Limb (tissue), 2 donors: ENCODE measurements around the gene CLDN14.

ENCODE experiments used
- DNase-seq, 2 donors: peaks; one replicate each; pipeline ENCODE4 v3.0.0-alpha.2; 2016; ENCODE audit errors: extremely low spot score in 2 of 2

CLDN14 gene, protein sequence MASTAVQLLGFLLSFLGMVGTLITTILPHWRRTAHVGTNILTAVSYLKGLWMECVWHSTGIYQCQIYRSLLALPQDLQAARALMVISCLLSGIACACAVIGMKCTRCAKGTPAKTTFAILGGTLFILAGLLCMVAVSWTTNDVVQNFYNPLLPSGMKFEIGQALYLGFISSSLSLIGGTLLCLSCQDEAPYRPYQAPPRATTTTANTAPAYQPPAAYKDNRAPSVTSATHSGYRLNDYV

DNA sequence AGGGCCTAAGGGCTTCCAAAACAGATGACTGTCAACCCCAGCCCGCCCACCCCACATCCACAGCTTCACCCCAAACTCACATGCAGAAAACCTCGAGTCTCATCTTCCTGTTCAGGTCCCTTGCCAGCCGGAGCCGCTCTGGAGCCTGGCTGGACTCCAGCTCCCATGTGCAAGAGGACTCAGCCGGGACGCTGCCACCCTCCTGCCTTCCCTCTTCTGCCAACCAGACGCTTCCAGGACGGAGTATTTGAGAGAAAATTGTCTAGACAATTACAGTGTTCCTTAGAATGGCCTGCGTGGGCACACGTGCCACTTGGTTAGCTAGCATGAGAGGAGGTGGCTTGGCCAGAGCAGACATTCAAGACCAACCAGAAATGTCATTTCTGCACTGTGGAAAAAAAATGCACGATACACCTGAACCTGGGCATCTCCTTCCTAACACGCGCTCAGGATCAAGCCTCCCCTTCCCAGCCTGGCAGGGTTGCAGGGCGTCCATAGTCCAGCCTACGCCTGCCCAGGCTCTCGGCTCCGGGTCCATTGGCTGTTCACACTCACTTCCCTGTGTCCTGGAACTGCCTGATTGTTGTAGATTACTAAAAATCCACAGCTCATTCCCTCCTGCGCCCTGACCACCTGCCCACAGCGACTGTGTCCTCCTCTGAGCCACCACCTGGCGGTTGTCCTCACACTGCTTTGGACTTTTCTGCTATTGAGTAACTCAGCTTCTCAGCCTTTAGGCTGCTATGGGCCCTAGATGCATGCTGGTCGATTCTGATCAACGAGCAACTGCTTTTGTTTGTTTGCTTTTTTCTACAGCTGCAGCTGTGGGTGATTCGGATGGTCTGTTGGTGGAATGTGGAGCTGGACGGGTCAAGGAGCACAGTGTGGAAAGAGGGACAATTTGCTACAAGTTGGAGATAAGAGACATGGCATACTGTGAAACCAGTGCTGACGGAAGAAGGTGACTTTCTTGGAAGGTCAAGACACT is at the start of gene CLDN14:
Gene CLDN14 (minus strand): TSS at position 708 of the 988 bp plus-strand sequence. CDS start 18,427 bp downstream, outside the sequence.
- no peak for DNase-seq

DNA sequence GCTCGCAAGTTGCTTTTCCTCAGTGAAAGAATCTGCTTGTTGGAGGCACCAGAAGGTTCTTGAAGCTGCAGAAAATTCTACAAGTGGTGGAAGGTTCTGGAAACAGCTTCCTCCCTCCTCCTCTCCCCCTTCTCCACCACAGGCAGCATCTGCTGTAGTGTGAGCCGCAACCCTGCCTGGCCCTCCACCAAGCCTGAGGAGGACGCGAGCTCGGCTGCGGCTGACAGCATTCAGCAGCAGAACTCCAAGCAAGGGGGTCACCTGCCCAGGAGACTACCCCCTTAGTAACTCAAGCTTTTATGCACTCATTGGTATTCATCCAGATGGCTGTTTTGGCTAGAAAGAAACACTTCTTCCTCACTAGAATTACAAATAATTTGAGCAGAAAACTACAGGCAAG is 48.8 kb upstream of the CLDN14 start:
- no peak for DNase-seq

DNA sequence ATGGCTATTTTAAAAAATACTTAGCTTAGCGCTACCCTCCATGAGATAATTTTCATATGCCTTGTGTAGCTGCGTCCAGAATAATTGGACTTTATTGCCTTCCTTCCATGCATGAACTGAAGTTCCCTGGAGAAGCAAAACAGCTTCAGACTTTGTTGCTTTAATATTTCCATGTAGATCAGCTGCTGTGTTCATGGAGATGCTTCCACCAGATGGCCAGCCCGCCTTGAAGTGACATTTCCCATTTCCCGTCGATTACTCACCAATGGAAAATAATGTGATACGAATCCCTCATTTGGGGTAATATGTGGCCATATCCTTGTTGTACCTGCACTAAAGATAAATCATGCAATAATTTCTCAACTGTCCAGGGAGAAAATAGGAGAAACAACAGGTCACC is 47.4 kb upstream of the CLDN14 start:
- no peak for DNase-seq

DNA sequence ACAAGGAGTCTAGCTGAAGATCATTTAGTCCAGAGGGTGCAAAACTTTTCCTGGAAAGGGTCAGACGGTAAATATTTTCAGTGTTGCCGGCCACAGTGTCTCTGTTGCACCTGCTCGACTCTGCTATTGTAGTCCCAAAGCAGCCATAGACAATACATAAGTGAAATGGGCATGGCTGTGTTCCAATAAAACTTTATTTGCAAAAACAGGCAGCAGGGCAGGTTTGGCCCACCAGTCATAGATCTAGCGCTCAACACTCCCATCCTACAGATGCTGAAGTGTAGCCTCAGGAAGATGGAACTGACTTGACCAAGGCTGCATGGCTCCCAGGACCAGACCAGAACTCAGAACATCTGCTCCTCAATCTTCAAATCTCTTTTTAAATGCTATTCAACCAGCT is 46.2 kb upstream of the CLDN14 start:
- DNase-seq = no peak

DNA sequence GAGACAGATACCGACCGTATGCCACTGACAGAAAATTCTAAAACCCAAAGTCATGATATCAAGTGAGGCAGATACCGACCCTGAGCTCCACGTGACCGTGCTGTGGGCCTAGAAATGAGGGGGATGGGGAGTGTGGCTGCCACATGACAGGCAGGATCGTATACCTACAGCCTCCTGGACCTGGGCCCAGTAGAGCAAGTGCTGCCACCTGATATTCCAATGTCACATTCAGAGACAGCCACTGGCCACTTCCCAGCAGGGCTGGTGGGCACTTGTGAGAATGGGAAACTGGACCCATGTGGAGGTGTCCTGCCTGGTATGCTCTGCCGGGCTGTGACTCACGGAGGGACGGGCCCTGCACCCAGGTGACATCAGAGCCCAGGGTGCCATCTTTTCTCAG is 44.6 kb upstream of the CLDN14 start:
- no peak for DNase-seq

DNA sequence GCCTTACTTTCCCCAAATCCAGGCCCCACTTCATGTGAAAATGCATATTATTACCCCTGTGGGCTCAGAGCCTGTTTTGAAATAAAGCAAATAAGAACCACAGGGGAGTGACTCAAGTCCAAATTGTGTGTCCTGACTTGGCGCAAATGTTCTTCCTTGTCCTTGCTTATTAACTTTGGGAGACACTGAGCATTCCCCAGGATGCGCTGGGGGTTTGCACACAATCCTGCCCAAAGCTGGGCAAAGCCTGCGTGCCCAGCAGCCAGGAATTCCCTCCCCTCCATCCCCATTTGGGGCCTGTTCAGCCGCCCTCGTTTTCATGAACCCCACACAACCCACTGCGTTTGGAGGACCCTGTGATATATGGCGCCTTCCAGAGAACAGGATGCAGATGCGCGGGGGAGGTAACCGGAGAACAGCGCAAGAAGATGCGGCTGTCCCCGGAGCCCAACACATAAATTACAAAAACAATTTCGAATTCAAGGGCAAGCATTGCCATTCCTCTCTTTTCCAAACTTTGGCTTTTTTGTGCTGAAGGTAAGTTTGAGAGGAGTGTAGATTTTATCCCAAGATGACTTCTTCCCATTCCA is 42.4 kb upstream of the CLDN14 start:
- DNase-seq = no peak

DNA sequence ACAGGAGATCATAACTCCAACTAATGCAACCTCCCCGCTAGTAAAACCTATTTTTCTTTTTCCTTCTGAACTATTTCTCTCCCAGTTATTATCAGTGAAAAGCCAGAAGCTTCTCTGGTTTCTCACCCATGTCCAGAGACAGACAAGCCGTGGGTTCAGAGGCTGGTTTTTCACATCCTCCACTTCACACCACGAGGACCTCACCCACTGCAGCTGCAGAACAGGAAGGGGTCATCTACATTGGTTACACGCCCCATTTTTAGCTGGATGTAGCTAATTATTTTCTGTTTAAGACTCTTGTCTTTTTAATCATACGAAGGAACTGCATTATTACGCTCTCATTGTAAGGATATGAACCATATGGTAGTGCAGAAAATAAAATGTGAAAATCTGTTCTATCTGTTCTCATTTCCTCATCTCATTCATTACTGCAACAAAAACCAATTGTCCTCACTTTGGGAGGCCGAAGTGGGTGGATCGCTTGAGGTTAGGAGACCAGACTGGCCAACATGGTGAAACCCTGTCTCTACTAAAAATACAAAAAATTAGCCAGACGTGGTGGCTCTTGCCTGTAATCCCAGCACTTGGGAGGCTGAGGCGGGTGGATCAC is 39.1 kb upstream of the CLDN14 start:
- DNase-seq = no peak

DNA sequence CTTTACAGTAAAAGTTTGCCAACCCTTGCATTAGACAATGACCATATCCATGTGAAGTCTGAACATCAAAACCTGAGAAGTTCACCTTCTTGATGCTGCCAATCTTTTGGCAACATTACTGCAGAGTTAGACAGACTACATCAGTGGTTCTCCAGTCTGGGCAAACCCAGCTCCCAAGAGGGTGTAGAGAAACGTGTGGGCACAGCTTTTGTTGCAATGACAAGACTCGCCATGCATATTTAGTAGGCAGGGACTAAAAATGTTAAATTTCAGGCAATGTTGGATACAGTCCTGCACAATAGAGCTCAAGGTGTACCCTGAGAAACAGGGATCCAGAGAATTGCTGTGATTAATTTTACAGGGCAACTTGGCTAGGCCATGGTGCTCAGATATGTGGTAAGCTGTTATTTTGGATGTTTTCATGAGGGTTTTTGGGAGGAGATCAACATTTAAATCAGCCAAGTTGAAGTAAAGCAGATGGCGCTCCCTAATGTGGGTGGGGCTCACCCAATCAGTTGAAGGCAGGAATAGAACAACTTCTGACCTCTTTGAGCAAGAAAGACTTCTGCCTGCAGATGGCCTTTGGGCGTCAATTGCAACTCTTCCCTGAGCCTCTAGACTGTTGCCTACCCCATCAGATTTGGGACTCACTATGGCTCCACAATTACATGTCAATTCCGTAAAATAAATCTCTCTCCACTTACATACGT is 37.6 kb upstream of the CLDN14 start:
- no peak for DNase-seq

DNA sequence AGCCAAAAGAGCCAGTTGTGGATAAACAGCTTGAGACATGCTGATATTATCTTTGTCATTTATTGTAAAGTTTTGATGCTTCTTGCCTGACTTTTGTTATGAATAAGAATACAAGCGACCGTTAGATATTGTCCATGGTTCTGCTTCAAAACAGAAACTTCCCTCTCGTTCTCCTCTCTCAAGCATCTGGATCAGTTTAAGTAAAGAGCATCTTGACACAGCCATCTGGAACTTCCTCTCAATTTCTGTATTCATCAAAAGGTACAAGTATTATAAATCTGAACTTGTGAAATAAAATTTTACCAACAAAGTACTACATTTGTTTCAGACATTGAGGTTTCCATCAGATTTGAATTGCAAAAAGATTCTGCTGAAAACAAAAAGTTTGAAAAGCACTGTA is 36.4 kb upstream of the CLDN14 start:
- DNase-seq = no peak

DNA sequence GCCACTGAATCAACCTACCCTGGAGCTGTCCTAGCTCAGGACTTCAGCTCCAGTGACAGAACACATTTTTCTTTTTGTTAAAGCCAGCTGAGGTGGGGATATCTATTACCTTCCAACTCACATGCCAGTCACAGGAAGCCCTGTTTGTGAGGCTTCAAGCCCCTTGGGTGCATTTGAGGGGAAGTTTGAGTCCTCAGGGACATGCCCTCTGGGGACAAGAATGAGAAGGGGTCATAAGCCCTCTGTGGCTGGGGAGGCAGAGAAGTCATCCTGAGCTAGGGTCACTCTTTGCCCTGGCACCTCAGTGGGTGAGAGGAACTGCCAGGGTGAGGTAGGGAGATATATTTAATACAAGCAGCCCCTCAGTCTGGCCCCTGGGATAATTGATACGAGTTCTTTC is 33.5 kb upstream of the CLDN14 start:
- no peak for DNase-seq

DNA sequence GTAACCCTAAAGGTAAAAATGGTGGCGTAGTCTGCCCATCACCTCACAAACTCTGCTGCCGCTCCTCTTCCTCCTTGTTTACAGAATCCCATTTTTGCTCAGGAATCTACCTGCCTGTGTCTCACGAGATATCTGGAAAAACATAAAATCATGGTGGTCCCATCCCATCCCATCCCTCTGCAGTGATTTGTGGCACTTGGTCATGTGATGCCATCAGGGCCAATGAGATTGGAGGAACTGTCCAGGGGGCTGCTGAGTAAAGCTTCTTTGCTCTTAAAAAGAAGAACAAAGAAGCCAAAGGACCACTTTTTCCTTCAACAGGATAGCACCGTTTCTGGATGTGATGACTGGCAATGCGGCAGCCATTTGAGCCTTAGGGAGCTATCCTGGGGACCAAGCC is 33.0 kb upstream of the CLDN14 start:
- DNase-seq = no peak

DNA sequence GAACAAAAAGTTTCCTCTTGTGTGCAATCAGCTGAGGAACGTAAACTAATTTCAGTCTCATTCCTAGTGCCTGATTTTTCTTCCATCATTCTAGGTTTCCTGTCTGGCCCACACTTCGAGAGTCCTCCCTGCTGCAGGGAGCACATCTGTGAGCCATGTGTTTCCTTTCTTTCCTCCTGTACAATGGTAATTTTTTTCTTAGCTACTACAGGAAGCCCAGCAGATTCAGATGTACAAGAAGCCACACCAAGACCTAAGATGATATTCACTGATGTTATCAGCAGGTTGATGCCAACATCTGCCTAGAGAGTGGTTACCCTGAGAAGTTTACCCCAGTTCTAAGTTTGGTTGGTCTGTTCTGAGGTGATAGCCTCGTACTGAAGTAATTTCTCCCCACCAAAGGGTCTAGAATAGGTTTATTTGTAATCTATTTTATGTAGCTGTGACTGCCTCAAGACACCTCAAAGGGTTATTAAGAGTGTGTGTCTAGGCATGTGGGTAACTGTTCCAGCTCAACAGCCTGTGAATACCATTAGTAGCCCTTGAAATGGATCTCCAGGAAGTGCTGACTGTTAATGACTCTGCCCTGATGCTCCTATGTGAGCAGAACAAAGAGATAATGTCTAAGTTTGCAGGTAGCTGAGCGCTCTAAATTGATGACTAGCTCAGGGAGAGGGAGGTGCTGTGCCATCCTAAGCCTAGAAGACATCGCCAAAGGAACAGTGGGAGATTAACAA is 31.7 kb upstream of the CLDN14 start:
- no peak for DNase-seq

DNA sequence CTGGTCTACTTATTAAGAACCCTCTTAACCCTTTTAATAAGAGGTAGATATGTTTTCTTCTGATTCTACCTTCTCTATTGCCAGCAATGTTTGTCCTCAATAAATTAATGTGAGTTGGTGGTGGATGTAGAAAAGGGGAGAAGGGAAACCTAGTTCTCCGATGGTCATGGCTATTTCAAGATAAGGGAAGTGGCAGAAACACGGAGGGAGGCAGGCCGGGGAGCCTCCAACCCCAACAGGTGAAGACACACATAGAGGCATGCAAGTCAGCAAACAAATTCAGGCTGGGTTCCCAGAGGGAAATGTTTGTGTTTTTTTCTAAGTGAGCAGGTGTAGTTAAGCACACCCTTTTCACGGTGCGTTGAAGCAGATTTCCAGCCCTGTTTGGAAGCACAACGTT is 31.0 kb upstream of the CLDN14 start:
- DNase-seq = no peak

DNA sequence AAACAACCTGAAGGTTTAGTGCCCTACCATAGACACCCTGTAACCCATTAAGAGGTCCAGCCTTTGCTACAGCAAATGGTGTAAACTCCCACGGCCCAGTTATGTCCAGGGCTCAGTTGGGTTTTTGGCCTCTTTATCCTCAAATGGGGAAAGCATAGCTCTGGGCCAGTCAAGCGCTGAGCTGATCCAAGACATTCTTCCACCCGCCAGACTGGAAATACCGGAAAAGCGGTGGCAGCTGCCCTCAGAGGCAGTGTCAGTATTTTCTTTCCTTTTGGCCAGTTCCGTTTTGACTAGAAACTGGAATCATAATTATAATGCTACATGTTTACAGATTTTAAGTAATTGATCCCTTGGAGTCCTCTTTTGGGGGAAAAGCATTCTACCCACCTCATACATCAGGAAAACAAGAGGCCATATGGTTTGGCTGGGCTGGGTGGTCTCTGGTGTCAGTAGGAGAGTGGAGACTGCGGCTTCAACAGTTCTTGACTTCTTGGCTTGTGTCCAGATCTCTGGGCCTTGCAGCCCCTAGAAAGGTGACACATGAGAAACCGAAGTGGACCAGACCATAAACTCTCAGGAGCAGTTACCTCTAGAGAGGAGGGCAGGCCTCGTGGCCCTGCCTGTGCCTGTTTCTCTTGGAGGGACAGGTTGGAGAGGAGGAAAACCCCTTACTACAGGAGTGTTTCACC is 30.2 kb upstream of the CLDN14 start:
- DNase-seq = no peak

DNA sequence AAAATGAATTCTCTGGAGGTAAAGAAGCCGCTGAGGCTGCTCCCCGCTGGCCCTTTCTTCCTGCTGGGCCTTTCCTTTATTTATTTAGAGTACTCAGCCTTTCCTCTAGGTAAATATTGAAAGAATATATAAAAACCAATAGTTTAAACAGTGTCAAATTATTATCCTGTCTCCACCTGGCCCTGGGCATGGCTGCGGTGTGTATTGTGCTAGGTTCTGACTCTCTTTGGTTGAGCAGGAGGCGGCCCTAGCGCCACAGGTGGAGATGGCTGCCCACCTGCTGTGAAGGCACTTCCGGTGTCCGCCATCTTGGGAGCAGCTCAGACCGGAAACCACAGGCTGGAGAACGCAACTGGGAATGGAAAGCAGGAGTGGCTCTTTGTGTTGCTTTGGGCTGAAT is 29.0 kb upstream of the CLDN14 start:
- no peak for DNase-seq

DNA sequence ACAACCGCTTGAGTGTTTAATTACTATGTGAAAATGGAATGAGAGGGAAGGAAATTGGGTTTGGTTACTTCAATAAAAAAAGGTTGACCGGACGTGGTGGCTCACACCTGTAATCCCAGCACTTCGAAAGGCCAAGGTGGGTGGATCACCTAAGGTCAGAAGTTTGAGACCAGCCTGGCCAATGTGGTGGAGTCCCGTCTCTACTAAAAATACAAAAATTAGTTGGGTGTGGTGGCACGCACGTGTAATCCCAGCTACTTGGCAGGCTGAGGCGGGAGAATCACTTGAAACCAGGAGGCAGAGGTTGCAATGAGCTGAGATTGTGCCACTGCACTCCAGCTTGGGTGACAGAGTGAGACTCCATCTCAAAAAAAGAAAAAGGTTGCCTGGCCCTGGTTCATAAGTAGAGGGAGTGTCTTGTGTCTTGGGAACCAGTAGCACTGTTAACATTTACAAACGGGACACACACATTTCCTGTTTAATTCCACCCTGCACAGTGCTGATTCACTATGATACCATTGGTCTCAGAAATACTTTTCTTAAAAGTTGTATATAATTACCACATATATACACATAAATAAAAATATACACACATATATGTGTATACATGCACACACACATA is 27.6 kb upstream of the CLDN14 start:
- DNase-seq = no peak

DNA sequence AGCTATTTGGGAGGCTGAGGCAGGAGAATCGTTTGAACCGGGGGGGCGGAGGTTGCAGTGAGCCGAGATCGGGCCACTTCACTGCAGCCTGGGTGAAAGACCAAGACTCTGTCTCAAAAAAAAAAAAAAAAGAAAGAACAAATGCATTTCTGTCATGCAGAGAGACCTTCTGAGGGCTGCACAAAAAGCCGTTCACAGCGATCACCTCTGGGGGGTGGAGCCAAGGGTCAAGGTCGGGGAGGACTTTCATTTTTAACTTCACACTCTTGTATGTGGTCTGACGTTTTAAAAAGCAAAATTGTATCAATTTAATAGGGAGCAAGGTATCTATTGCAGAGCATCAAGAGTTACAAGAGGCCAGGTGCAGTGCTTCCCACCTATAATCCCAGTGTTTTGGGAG is 26.6 kb upstream of the CLDN14 start:
- DNase-seq = no peak

DNA sequence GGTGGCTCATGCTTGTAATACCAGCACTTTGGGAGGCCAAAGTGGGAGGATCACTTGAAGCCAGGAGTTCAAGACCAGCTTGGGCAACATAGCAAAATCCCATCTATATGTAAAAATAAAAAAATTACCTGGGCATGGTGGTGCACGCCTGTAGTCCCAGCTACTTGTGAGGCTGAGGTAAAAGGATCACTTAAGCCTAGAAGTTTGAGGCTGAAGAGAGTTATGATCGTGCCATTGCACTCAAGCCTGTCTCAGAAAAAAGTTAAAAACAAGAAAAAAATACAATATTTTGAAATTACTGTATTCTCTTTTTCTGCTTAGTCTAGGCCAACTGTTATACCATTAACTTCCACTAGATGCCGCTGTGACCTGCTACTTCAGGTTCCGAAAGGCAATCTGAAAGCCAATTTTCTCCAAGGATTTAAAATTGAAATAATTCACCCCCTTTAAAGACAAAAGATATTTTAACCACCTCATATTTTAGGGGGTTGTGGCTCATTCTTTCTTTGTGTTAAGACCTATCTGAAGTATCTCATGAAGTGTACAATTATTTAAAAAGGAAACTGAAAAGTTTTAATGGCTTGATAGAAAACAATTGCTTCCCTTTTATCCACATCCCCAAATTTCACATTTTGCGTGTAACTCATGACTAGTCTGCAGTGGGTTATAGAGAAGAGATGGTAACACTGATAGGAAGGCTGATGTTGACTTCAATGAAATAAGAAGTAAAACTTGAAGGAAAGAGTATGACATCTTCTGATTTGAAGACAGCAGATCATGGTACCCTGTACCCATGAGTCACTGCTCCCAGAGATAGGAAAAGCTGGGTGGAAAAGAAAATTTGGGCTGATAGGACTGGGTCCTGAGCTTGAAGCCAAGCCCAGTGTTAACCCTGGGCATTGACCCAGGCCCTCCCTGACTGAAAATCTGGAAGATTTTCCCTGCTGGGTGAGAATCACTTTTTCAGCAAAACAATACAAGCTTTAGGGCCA is 24.4 kb upstream of the CLDN14 start:
- DNase-seq = peak; percentile 55 to 69
